AG04450 (cell line): ENCODE results near the gene LRRC3C. TPM values are rescaled to one million over a fixed set of nuclear protein-coding genes. Genes with fewer than 3 reads are reported as not detected.
"Not testable (repeated sequence)": the region's sequence is repeated elsewhere in the genome, so short reads cannot be mapped to it uniquely, and the experiment has no call there.

Experiments
- CTCF ChIA-PET: fragments of 300-600, 350-600 bp; formaldehyde crosslinking; extraction: SDS; loops from one replicate; lab custom pipeline; 2022; ENCODE audit warnings: antibody characterized with exemption, inconsistent platforms; lab: Charles Lee
- POLR2A ChIA-PET: fragments of 350-600 bp; formaldehyde crosslinking; extraction: SDS; loops from one replicate; lab custom pipeline; 2021; ENCODE audit warnings: antibody characterized with exemption, inconsistent platforms; lab: Yijun Ruan, JAX
- DNase-seq: peaks from one replicate; pipeline ENCODE4 v3.0.0-alpha.2; 2011; ENCODE audit warnings: low read depth, low spot score
- H3K27ac ChIP-seq: one replicate; pipeline ENCODE4 v1.5.1; 2012; ENCODE audit warnings: low read depth, low read length, control low read depth
- H3K27me3 ChIP-seq: one replicate; pipeline ENCODE4 v1.6.0; 2012; ENCODE audit warnings: low read length; ENCODE audit not compliant: control insufficient read depth, insufficient read depth
- H3K4me3 ChIP-seq: 2 replicates; pipeline ENCODE4 v1.5.1; 2011; ENCODE audit warnings: mild to moderate bottlenecking, low read depth, low read length, control low read depth
- H3K9me3 ChIP-seq: 2 replicates; pipeline ENCODE4 v1.5.1; 2012; ENCODE audit warnings: low read length; ENCODE audit not compliant: control insufficient read depth, insufficient read depth
- CTCF ChIP-seq: IDR thresholded peaks from 2 replicates; pipeline ENCODE4 v1.5.1; 2011; ENCODE audit warnings: low read depth, low read length, control low read depth, inconsistent platforms
- polyA minus RNA-seq: library from RNA; depleted of rRNA, polyadenylated mRNA; stranded (reverse); fragments of >200 nt; gene quantifications from 2 replicates; pipeline ENCODE4 v1.2.3, GENCODE V29; 2011; rRNA and poly(A)+ RNA removed
- polyA plus RNA-seq: library from polyadenylated mRNA; depleted of rRNA; stranded (reverse); fragments of >200 nt; gene quantifications from 2 replicates; pipeline ENCODE4 v1.2.3, GENCODE V29; 2011; rRNA removed

Gene LRRC3C
- polyA plus RNA-seq (not detected in 2 replicates), polyA minus RNA-seq (not detected in 2 replicates)

GRCh38 chr17:39927101-39927928 lies at the start of gene LRRC3C, which contains the start of gene ORMDL3:
Gene LRRC3C (plus strand): TSS chr17:39927732. CDS start chr17:39941524, 13,792 bp downstream.
Gene ORMDL3 (minus strand): TSS chr17:39927601. CDS start chr17:39924203, 3,398 bp downstream.
- peak; percentile 76 for DNase-seq
- TF ChIP-seq CTCF = no peak
- Histone ChIP-seq H3K4me3 (peak within 1 kb of the TSS; percentile 83), H3K27me3 (no peaks in the 10 kb centered on the region), H3K9me3 (no peaks in the 10 kb centered on the region), H3K27ac (peak within 1 kb of the TSS; percentile 96)
- CTCF ChIA-PET = no interaction called here
- POLR2A ChIA-PET = interaction anchor here (0.7 to 1.0 kb wide), 2 partner anchors 53 to 521 kb away, joined by 4 to 5 read pairs; partner anchors contain the start of gene PSMD3

- H3K4me3 ChIP-seq, H3K27ac ChIP-seq, DNase-seq, H3K9me3 ChIP-seq, POLR2A ChIA-PET: not testable (repeated sequence)
- peaks cover 28% of the 10 kb centered on the region for H3K27me3 ChIP-seq
- CTCF ChIA-PET = interaction anchor here (3.0 kb wide), 1 partner anchor 13 kb away, joined by 10 read pairs; no protein-coding TSS in a partner anchor
Measured at GRCh38 chr17:39886102-39886501, 41.4 kb upstream of the LRRC3C start.

GRCh38 chr17:39887078-39887477 lies 40.5 kb upstream of the LRRC3C start:
- ChIA-PET POLR2A (no interaction called here), CTCF (interaction anchor here (0.6 kb wide), 1 partner anchor 26 kb away, joined by 3 read pairs; no protein-coding TSS in a partner anchor)
- no peak overlapping the region for H3K27ac ChIP-seq
- H3K27me3 ChIP-seq = peaks cover 28% of the 10 kb centered on the region
- H3K4me3 ChIP-seq = no peak overlapping the region
- DNase-seq = no peak
- no peaks in the 10 kb centered on the region for H3K9me3 ChIP-seq
- TF ChIP-seq CTCF = no peak

- H3K4me3 ChIP-seq = no peak overlapping the region
- H3K9me3 ChIP-seq = no peaks in the 10 kb centered on the region
- no peak for TF ChIP-seq CTCF
- peaks cover 38% of the 10 kb centered on the region for H3K27me3 ChIP-seq
- no peak overlapping the region for H3K27ac ChIP-seq
- POLR2A ChIA-PET = no interaction called here
- DNase-seq = no peak
- CTCF ChIA-PET = no interaction called here
Measured at GRCh38 chr17:39889200-39889599, 38.3 kb upstream of the LRRC3C start.

GRCh38 chr17:39894681-39895376 lies 32.7 kb upstream of the LRRC3C start:
- Histone ChIP-seq H3K27me3 (peaks cover 17% of the 10 kb centered on the region), H3K4me3 (no peak overlapping the region), H3K27ac (no peak overlapping the region), H3K9me3 (no peaks in the 10 kb centered on the region)
- ChIA-PET POLR2A (no interaction called here), CTCF (no interaction called here)
- no peak for DNase-seq
- no peak for TF ChIP-seq CTCF
